ENCODE data around the gene HOXD9.

Gene HOXD9

DNA sequence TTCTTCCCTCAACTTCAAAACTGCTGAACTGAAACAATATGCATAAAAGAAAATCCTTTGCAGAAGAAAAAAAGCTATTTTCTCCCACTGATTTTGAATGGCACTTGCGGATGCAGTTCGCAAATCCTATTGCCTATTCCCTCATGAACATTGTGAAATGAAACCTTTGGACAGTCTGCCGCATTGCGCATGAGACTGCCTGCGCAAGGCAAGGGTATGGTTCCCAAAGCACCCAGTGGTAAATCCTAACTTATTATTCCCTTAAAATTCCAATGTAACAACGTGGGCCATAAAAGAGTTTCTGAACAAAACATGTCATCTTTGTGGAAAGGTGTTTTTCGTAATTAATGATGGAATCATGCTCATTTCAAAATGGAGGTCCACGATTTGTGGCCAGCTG lies 15.4 kb downstream of the HOXD9 start:
- ATAC-seq = no peak
- TF ChIP-seq ZFP3 (CRISPR knock-in tag; IDR thresholded peaks at IDR 0.05) = no peak
- TF ChIP-seq ISL1 (CRISPR knock-in tag; IDR thresholded peaks at IDR 0.05) = no peak
- no peak for TF ChIP-seq ZNF565 (CRISPR knock-in tag; conservative IDR thresholded peaks at IDR 0.05; ENCODE audit: low read depth)
- no peak for TF ChIP-seq GLIS3 (CRISPR knock-in tag; IDR thresholded peaks at IDR 0.05)
- no peak for TF ChIP-seq BACH2 (CRISPR knock-in tag; IDR thresholded peaks at IDR 0.05; ENCODE audit: borderline replicate concordance)
- no peak for TF ChIP-seq ZFP30 (CRISPR knock-in tag; IDR thresholded peaks at IDR 0.05)
- TF ChIP-seq, protein P1, sequence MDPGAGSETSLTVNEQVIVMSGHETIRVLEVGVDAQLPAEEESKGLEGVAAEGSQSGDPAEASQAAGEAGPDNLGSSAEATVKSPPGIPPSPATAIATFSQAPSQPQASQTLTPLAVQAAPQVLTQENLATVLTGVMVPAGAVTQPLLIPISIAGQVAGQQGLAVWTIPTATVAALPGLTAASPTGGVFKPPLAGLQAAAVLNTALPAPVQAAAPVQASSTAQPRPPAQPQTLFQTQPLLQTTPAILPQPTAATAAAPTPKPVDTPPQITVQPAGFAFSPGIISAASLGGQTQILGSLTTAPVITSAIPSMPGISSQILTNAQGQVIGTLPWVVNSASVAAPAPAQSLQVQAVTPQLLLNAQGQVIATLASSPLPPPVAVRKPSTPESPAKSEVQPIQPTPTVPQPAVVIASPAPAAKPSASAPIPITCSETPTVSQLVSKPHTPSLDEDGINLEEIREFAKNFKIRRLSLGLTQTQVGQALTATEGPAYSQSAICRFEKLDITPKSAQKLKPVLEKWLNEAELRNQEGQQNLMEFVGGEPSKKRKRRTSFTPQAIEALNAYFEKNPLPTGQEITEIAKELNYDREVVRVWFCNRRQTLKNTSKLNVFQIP (CRISPR knock-in tag; IDR thresholded peaks at IDR 0.05; ENCODE audit: borderline replicate concordance, low read depth) = no peak
- no peak for TF ChIP-seq OSR1 (CRISPR knock-in tag; IDR thresholded peaks at IDR 0.05)

DNA sequence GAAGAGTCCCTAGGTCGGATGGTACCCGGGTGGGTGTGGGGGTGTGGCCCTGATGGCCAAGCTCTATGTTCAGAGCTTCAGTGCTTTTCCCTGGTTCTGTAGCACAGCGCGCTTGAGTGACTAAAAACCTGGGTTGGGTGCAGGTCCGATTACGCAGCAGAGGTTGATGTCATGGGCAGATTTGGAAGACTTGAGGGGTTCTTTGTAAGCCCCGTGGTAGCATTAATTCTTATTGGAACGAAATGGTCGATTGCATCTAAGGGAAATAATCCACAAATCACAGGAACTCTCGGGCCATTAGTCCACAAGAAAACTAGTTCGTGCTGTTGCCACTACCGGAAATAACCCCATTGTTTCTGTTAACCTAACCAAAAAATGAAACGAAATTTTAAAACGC lies 16.0 kb downstream of the HOXD9 start:
- TF ChIP-seq, protein P2, sequence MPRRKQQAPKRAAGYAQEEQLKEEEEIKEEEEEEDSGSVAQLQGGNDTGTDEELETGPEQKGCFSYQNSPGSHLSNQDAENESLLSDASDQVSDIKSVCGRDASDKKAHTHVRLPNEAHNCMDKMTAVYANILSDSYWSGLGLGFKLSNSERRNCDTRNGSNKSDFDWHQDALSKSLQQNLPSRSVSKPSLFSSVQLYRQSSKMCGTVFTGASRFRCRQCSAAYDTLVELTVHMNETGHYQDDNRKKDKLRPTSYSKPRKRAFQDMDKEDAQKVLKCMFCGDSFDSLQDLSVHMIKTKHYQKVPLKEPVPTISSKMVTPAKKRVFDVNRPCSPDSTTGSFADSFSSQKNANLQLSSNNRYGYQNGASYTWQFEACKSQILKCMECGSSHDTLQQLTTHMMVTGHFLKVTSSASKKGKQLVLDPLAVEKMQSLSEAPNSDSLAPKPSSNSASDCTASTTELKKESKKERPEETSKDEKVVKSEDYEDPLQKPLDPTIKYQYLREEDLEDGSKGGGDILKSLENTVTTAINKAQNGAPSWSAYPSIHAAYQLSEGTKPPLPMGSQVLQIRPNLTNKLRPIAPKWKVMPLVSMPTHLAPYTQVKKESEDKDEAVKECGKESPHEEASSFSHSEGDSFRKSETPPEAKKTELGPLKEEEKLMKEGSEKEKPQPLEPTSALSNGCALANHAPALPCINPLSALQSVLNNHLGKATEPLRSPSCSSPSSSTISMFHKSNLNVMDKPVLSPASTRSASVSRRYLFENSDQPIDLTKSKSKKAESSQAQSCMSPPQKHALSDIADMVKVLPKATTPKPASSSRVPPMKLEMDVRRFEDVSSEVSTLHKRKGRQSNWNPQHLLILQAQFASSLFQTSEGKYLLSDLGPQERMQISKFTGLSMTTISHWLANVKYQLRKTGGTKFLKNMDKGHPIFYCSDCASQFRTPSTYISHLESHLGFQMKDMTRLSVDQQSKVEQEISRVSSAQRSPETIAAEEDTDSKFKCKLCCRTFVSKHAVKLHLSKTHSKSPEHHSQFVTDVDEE (CRISPR knock-in tag; IDR thresholded peaks at IDR 0.05) = no peak
- TF ChIP-seq ARNTL (CRISPR knock-in tag; IDR thresholded peaks at IDR 0.05; ENCODE audit: borderline replicate concordance, low read depth) = no peak
- TF ChIP-seq ISL1 (CRISPR knock-in tag; IDR thresholded peaks at IDR 0.05) = no peak
- TF ChIP-seq OSR1 (CRISPR knock-in tag; IDR thresholded peaks at IDR 0.05) = no peak
- no peak for TF ChIP-seq GLIS3 (CRISPR knock-in tag; IDR thresholded peaks at IDR 0.05)
- TF ChIP-seq ZNF565 (CRISPR knock-in tag; conservative IDR thresholded peaks at IDR 0.05; ENCODE audit: low read depth) = no peak
- TF ChIP-seq PPARA (CRISPR knock-in tag; IDR thresholded peaks at IDR 0.05; ENCODE audit: borderline replicate concordance) = no peak
- TF ChIP-seq, protein P3, sequence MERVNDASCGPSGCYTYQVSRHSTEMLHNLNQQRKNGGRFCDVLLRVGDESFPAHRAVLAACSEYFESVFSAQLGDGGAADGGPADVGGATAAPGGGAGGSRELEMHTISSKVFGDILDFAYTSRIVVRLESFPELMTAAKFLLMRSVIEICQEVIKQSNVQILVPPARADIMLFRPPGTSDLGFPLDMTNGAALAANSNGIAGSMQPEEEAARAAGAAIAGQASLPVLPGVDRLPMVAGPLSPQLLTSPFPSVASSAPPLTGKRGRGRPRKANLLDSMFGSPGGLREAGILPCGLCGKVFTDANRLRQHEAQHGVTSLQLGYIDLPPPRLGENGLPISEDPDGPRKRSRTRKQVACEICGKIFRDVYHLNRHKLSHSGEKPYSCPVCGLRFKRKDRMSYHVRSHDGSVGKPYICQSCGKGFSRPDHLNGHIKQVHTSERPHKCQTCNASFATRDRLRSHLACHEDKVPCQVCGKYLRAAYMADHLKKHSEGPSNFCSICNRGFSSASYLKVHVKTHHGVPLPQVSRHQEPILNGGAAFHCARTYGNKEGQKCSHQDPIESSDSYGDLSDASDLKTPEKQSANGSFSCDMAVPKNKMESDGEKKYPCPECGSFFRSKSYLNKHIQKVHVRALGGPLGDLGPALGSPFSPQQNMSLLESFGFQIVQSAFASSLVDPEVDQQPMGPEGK (CRISPR knock-in tag; IDR thresholded peaks at IDR 0.05; ENCODE audit: borderline replicate concordance) = no peak
- TF ChIP-seq ESRRG (CRISPR knock-in tag; IDR thresholded peaks at IDR 0.05) = no peak
- no peak for TF ChIP-seq CSDC2 (CRISPR knock-in tag; IDR thresholded peaks at IDR 0.05)
- TF ChIP-seq ZNF70 (CRISPR knock-in tag; IDR thresholded peaks at IDR 0.05) = no peak
- no peak for TF ChIP-seq TOX (CRISPR knock-in tag; IDR thresholded peaks at IDR 0.05; ENCODE audit: borderline replicate concordance)
- TF ChIP-seq ZFP30 (CRISPR knock-in tag; IDR thresholded peaks at IDR 0.05) = no peak
- TF ChIP-seq BACH2 (CRISPR knock-in tag; IDR thresholded peaks at IDR 0.05; ENCODE audit: borderline replicate concordance) = no peak
- TF ChIP-seq, protein P4, sequence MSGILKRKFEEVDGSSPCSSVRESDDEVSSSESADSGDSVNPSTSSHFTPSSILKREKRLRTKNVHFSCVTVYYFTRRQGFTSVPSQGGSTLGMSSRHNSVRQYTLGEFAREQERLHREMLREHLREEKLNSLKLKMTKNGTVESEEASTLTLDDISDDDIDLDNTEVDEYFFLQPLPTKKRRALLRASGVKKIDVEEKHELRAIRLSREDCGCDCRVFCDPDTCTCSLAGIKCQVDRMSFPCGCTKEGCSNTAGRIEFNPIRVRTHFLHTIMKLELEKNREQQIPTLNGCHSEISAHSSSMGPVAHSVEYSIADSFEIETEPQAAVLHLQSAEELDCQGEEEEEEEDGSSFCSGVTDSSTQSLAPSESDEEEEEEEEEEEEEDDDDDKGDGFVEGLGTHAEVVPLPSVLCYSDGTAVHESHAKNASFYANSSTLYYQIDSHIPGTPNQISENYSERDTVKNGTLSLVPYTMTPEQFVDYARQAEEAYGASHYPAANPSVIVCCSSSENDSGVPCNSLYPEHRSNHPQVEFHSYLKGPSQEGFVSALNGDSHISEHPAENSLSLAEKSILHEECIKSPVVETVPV (CRISPR knock-in tag; IDR thresholded peaks at IDR 0.05) = no peak
- ATAC-seq = no peak

DNA sequence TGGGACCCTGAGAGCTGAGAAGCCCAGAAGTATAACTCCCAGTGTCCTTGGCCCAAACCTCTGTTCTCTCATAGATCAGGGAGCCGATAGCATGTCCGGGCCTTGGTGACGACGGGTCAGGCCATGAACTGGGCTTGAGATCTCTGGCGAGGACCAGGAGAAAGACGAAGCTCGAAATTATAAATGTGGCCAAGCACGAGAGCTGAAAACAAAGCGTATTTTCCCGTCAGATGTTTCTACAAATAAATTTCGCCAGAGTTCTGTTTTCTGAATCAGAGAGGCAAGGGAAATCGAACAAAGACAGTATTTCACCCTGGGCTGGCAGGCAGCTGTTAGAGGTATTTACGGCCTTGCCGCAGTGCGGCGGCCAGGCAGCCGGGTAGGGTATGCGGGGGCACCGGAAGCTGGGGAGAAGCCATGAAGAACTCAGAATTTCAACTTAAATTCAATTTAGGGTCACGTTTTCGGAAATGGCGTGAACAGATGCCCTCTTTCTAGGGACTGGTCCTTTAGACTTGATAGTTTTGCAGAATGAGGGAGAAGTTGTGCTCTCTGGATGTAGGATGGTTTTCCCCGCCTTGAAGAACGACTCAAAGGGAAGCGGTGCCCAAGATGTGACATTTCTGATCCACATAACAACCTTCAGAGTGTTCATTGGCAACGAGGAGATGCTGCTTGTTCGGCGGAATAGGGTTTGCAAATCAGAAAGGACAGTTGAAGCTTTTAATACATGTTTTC lies 16.6 kb downstream of the HOXD9 start:
- no peak for ATAC-seq
- TF ChIP-seq ZFP3 (CRISPR knock-in tag; IDR thresholded peaks at IDR 0.05) (no peak), RARB (CRISPR knock-in tag; IDR thresholded peaks at IDR 0.05) (no peak), ZFP30 (CRISPR knock-in tag; IDR thresholded peaks at IDR 0.05) (no peak), ARNTL (CRISPR knock-in tag; IDR thresholded peaks at IDR 0.05; ENCODE audit: borderline replicate concordance, low read depth) (no peak), TOX (CRISPR knock-in tag; IDR thresholded peaks at IDR 0.05; ENCODE audit: borderline replicate concordance) (no peak), ZNF8 (CRISPR knock-in tag; IDR thresholded peaks at IDR 0.05) (no peak), CSDC2 (CRISPR knock-in tag; IDR thresholded peaks at IDR 0.05) (no peak), OSR1 (CRISPR knock-in tag; IDR thresholded peaks at IDR 0.05) (no peak), ZNF70 (CRISPR knock-in tag; IDR thresholded peaks at IDR 0.05) (no peak), PPARA (CRISPR knock-in tag; IDR thresholded peaks at IDR 0.05; ENCODE audit: borderline replicate concordance) (no peak), ISL1 (CRISPR knock-in tag; IDR thresholded peaks at IDR 0.05) (no peak), ZNF565 (CRISPR knock-in tag; conservative IDR thresholded peaks at IDR 0.05; ENCODE audit: low read depth) (no peak)
- TF ChIP-seq, protein P2 (CRISPR knock-in tag; IDR thresholded peaks at IDR 0.05) = no peak
- TF ChIP-seq, protein P5, sequence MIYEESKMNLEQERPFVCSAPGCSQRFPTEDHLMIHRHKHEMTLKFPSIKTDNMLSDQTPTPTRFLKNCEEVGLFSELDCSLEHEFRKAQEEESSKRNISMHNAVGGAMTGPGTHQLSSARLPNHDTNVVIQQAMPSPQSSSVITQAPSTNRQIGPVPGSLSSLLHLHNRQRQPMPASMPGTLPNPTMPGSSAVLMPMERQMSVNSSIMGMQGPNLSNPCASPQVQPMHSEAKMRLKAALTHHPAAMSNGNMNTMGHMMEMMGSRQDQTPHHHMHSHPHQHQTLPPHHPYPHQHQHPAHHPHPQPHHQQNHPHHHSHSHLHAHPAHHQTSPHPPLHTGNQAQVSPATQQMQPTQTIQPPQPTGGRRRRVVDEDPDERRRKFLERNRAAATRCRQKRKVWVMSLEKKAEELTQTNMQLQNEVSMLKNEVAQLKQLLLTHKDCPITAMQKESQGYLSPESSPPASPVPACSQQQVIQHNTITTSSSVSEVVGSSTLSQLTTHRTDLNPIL (CRISPR knock-in tag; IDR thresholded peaks at IDR 0.05; ENCODE audit: low read depth) = no peak
- TF ChIP-seq, protein P3 (CRISPR knock-in tag; IDR thresholded peaks at IDR 0.05; ENCODE audit: borderline replicate concordance) = no peak
